Measurements from ENCODE around the gene DLG2. TPM values are rescaled to one million over a fixed set of nuclear protein-coding genes. Genes with fewer than 3 reads are reported as not detected.
"Not testable (repeated sequence)": the region's sequence is repeated elsewhere in the genome, so short reads cannot be mapped to it uniquely, and the experiment has no call there.

The DLG2 gene
- total RNA-seq, 1 donor from 2014 or later = 2.1 TPM

- TF ChIP-seq, protein P1, sequence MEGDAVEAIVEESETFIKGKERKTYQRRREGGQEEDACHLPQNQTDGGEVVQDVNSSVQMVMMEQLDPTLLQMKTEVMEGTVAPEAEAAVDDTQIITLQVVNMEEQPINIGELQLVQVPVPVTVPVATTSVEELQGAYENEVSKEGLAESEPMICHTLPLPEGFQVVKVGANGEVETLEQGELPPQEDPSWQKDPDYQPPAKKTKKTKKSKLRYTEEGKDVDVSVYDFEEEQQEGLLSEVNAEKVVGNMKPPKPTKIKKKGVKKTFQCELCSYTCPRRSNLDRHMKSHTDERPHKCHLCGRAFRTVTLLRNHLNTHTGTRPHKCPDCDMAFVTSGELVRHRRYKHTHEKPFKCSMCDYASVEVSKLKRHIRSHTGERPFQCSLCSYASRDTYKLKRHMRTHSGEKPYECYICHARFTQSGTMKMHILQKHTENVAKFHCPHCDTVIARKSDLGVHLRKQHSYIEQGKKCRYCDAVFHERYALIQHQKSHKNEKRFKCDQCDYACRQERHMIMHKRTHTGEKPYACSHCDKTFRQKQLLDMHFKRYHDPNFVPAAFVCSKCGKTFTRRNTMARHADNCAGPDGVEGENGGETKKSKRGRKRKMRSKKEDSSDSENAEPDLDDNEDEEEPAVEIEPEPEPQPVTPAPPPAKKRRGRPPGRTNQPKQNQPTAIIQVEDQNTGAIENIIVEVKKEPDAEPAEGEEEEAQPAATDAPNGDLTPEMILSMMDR (conservative IDR thresholded peaks at IDR 0.05) = no peak
- Mint-ChIP-seq H3K9me3 (no peaks in the 10 kb centered on the region), H3K36me3 (ENCODE audit: low read depth) (no peaks in the 10 kb centered on the region), H3K4me1 (peaks cover 8% of the 10 kb centered on the region), H3K27me3 (ENCODE audit: low read depth) (no peaks in the 10 kb centered on the region), H3K27ac (ENCODE audit: unreplicated experiment) (peak overlapping the region; percentile 83), H3K4me3 (no peak overlapping the region)
- DNase-seq (ENCODE audit: low read depth, low spot score) = no peak
Observed at GRCh38 chr11:84316866-84317555, 1310.1 kb downstream of the DLG2 start.

GRCh38 chr11:84313830-84314359 lies 1313.2 kb downstream of the DLG2 start:
- DNase-seq (ENCODE audit: low read depth, low spot score) = no peak
- Mint-ChIP-seq H3K36me3 (ENCODE audit: low read depth) (no peaks in the 10 kb centered on the region), H3K4me1 (peaks cover 8% of the 10 kb centered on the region), H3K27me3 (ENCODE audit: low read depth) (no peaks in the 10 kb centered on the region), H3K27ac (ENCODE audit: unreplicated experiment) (no peak overlapping the region), H3K9me3 (no peaks in the 10 kb centered on the region), H3K4me3 (no peak overlapping the region)
- TF ChIP-seq, protein P1 (conservative IDR thresholded peaks at IDR 0.05) = no peak

- no peaks in the 10 kb centered on the region for H3K4me1 Mint-ChIP-seq
- TF ChIP-seq, protein P1 (conservative IDR thresholded peaks at IDR 0.05) = no peak
- no peaks in the 10 kb centered on the region for H3K27me3 Mint-ChIP-seq (ENCODE audit: low read depth)
- no peak overlapping the region for H3K27ac Mint-ChIP-seq (ENCODE audit: unreplicated experiment)
- H3K9me3 Mint-ChIP-seq = no peaks in the 10 kb centered on the region
- no peaks in the 10 kb centered on the region for H3K36me3 Mint-ChIP-seq (ENCODE audit: low read depth)
- no peak for DNase-seq (ENCODE audit: low read depth, low spot score)
- no peak overlapping the region for H3K4me3 Mint-ChIP-seq
Observed at GRCh38 chr11:84310268-84310667, 1316.9 kb downstream of the DLG2 start.

GRCh38 chr11:84308491-84308890 lies 1318.7 kb downstream of the DLG2 start:
- not testable (repeated sequence) for H3K36me3 Mint-ChIP-seq (ENCODE audit: low read depth); H3K27me3 Mint-ChIP-seq (ENCODE audit: low read depth); H3K4me3 Mint-ChIP-seq; H3K9me3 Mint-ChIP-seq; DNase-seq (ENCODE audit: low read depth, low spot score); H3K4me1 Mint-ChIP-seq; H3K27ac Mint-ChIP-seq (ENCODE audit: unreplicated experiment)

GRCh38 chr11:84300092-84300491 lies 1327.1 kb downstream of the DLG2 start:
- no peaks in the 10 kb centered on the region for H3K36me3 Mint-ChIP-seq (ENCODE audit: low read depth)
- TF ChIP-seq, protein P1 (conservative IDR thresholded peaks at IDR 0.05) = no peak
- H3K27me3 Mint-ChIP-seq (ENCODE audit: low read depth) = no peaks in the 10 kb centered on the region
- H3K9me3 Mint-ChIP-seq = no peaks in the 10 kb centered on the region
- no peak overlapping the region for H3K27ac Mint-ChIP-seq (ENCODE audit: unreplicated experiment)
- no peak for DNase-seq (ENCODE audit: low read depth, low spot score)
- no peaks in the 10 kb centered on the region for H3K4me1 Mint-ChIP-seq
- H3K4me3 Mint-ChIP-seq = no peak overlapping the region

- TF ChIP-seq, protein P1 (conservative IDR thresholded peaks at IDR 0.05) = no peak
- Mint-ChIP-seq H3K4me3 (no peak overlapping the region), H3K36me3 (ENCODE audit: low read depth) (no peaks in the 10 kb centered on the region), H3K27me3 (ENCODE audit: low read depth) (no peaks in the 10 kb centered on the region), H3K9me3 (no peaks in the 10 kb centered on the region), H3K27ac (ENCODE audit: unreplicated experiment) (no peak overlapping the region), H3K4me1 (no peaks in the 10 kb centered on the region)
- no peak for DNase-seq (ENCODE audit: low read depth, low spot score)
Observed at GRCh38 chr11:84297570-84297969, 1329.6 kb downstream of the DLG2 start.
